Central memory CD8-positive, alpha-beta T cell (primary cell): ENCODE data around the gene RUBCN.

Experiments
- ATAC-seq: fragments of 150-1000 bp; cut with Tn5 transposase; replicated peaks from 2 replicates; pipeline ENCODE4 v1.10.0; 2022; ENCODE audit warnings: mild to moderate bottlenecking, moderate FRiP score, moderate number of reproducible peaks; ENCODE audit not compliant: poor library complexity, severe bottlenecking; ENCODE audit errors: extremely low read depth
- DNase-seq, 2 donors: peaks; one replicate each; pipeline ENCODE4 v3.0.0; 2021; ENCODE audit warnings: low spot score in 2 of 2
- H3K27ac Mint-ChIP-seq: one replicate; pipeline ENCODE4 v1.8.0; 2022; ENCODE audit warnings: low read depth, mild to moderate bottlenecking, moderate library complexity, mixed read lengths
- H3K27me3 Mint-ChIP-seq: one replicate; pipeline ENCODE4 v1.8.0; 2022; ENCODE audit warnings: mixed read lengths
- H3K36me3 Mint-ChIP-seq: one replicate; pipeline ENCODE4 v1.8.0; 2022; ENCODE audit warnings: mild to moderate bottlenecking, moderate library complexity, mixed read lengths; ENCODE audit not compliant: insufficient read depth
- H3K4me1 Mint-ChIP-seq: one replicate; pipeline ENCODE4 v1.8.0; 2022; ENCODE audit warnings: mixed read lengths
- H3K4me3 Mint-ChIP-seq: one replicate; pipeline ENCODE4 v1.8.0; 2022; ENCODE audit warnings: mild to moderate bottlenecking, moderate library complexity, mixed read lengths
- H3K9me3 Mint-ChIP-seq: one replicate; pipeline ENCODE4 v1.8.0; 2022; ENCODE audit warnings: mixed read lengths

Gene RUBCN

DNA sequence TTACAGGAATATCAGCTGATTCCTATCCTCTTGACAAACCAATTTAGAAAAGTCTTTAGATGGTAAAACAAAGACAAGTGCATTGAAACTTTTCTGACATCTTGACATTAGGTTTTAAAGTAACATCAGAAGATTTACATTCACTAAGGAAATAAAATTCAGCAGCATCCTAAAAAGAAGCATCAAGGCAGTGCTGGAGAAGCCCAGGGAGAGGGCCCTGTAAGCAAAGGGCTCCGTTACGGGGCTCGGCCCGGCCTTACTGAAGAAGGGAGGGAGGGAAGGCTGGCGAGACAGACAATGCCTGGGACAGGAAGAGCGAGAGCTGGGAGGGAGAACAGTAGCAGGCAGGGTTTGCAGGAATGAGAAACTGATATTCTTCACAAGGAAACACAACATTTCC, 39.3 kb downstream of the RUBCN start:
- no peaks in the 10 kb centered on the region for H3K27me3 Mint-ChIP-seq
- peaks cover 7% of the 10 kb centered on the region for H3K4me1 Mint-ChIP-seq
- DNase-seq (no peak), ATAC-seq (no peak)
- H3K27ac Mint-ChIP-seq: no peak overlapping the region
- no peaks in the 10 kb centered on the region for H3K9me3 Mint-ChIP-seq
- peaks cover 53% of the 10 kb centered on the region for H3K36me3 Mint-ChIP-seq
- no peak overlapping the region for H3K4me3 Mint-ChIP-seq

DNA sequence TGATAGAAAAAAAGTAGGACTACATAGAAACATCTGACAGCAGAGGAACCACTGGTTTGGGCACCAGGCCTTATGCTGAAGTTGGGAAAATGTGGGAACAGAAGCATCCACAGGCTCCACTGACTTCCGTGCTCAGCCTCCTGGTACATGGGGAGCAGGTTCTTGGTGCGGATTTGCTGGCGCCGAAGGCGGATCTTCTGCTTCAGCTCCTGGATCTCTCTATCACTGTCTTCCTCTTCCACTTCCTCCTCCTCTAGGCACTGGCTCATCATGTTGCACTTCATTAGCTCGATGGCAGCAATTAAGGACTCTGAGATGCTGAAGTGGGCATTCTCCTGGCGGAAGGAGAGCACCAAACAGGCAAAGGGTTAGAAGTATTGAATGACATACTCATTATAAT, 42.5 kb downstream of the RUBCN start:
- ATAC-seq: no peak
- no peaks in the 10 kb centered on the region for H3K9me3 Mint-ChIP-seq
- H3K4me1 Mint-ChIP-seq: peaks cover 7% of the 10 kb centered on the region
- no peak for DNase-seq
- H3K27ac Mint-ChIP-seq: peak overlapping the region; percentile 10
- no peaks in the 10 kb centered on the region for H3K27me3 Mint-ChIP-seq
- H3K36me3 Mint-ChIP-seq: peaks cover 48% of the 10 kb centered on the region
- no peak overlapping the region for H3K4me3 Mint-ChIP-seq

DNA sequence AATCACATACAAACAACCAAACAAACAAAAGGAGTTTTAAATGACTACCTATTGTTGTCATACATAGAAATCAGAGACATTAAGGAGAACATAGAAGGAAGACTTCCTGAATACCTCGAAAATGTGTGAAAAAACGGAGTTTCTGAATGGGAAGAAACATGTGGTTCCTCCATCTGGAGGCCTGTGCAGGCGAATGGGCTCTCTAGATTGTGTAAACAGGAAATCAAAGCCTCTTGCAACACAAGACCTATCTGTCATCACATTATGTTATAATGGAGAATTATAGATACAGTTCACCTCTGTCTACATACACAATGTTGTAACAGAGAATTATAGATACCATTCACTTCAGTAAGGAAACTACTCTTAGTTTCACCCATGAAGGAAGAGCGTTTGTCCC, 44.1 kb downstream of the RUBCN start:
- no peak overlapping the region for H3K4me3 Mint-ChIP-seq
- no peaks in the 10 kb centered on the region for H3K27me3 Mint-ChIP-seq
- peaks cover 7% of the 10 kb centered on the region for H3K4me1 Mint-ChIP-seq
- peaks cover 45% of the 10 kb centered on the region for H3K36me3 Mint-ChIP-seq
- no peak for DNase-seq
- H3K27ac Mint-ChIP-seq: peak overlapping the region; percentile 3
- H3K9me3 Mint-ChIP-seq: no peaks in the 10 kb centered on the region
- ATAC-seq: no peak

DNA sequence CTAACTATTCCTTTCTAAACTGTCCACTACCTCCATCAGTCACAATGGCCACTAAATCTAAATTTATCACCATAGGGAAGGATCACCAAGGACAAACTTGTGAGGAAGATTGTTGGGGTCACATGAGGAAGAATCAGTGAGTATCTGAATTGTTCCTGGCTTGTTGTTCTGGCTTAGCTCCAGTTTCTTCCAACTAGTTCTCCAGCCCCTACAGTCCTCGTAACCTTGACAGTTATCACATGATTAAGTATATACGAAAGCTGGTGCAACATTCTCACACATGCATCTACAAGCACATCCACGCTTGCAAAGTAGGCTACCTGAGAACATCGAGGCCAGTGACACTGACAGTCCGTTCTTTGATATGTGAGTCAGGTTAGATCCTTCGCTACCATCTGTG, 46.0 kb downstream of the RUBCN start:
- H3K4me1 Mint-ChIP-seq: no peaks in the 10 kb centered on the region
- no peak for DNase-seq
- H3K4me3 Mint-ChIP-seq: no peak overlapping the region
- ATAC-seq: no peak
- no peaks in the 10 kb centered on the region for H3K9me3 Mint-ChIP-seq
- no peaks in the 10 kb centered on the region for H3K27me3 Mint-ChIP-seq
- H3K27ac Mint-ChIP-seq: no peak overlapping the region
- peaks cover 40% of the 10 kb centered on the region for H3K36me3 Mint-ChIP-seq

DNA sequence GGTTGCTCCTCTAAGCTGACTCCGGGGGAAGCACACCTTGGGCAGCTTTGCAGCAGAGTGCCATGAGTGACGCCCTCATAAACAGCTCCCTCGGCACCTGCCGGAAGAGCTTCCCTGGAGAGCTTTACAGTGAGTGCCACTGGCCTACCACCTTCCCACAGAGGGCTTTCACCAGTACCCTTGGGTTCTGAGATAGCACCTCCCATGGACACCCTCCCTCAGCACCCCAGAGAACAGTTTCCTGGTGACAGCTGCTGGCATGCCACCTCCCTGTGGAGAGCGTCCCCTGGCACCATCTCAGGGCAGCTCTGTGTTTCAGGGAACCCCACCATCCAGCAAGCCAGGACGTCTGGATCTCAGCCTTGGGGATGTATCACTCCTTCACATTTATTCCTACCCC, 49.1 kb downstream of the RUBCN start:
- peaks cover 20% of the 10 kb centered on the region for H3K36me3 Mint-ChIP-seq
- H3K27me3 Mint-ChIP-seq: no peaks in the 10 kb centered on the region

GRCh38 chr3:197686899-197687298, 49.8 kb downstream of the RUBCN start:
- peaks cover 16% of the 10 kb centered on the region for H3K36me3 Mint-ChIP-seq
- H3K4me1 Mint-ChIP-seq: no peaks in the 10 kb centered on the region
- DNase-seq (no peak), ATAC-seq (no peak)
- no peak overlapping the region for H3K4me3 Mint-ChIP-seq
- no peak overlapping the region for H3K27ac Mint-ChIP-seq
- no peaks in the 10 kb centered on the region for H3K27me3 Mint-ChIP-seq
- no peaks in the 10 kb centered on the region for H3K9me3 Mint-ChIP-seq

More for the DNA sequence above, 49.1 kb downstream of the RUBCN start:
- H3K9me3 Mint-ChIP-seq: no peaks in the 10 kb centered on the region
- no peak overlapping the region for H3K4me3 Mint-ChIP-seq
- no peak overlapping the region for H3K27ac Mint-ChIP-seq
- no peaks in the 10 kb centered on the region for H3K4me1 Mint-ChIP-seq
- DNase-seq (no peak), ATAC-seq (no peak)

- Mint-ChIP-seq H3K4me1 (no peaks in the 10 kb centered on the region), H3K27me3 (no peaks in the 10 kb centered on the region), H3K36me3 (peaks cover 18% of the 10 kb centered on the region), H3K27ac (no peak overlapping the region), H3K9me3 (no peaks in the 10 kb centered on the region), H3K4me3 (no peak overlapping the region)
- no peak for DNase-seq
- ATAC-seq: no peak
Measured at GRCh38 chr3:197685546-197685945, 51.2 kb downstream of the RUBCN start.

- Mint-ChIP-seq H3K4me3 (no peak overlapping the region), H3K27ac (peak overlapping the region; percentile 68), H3K9me3 (no peaks in the 10 kb centered on the region), H3K27me3 (no peaks in the 10 kb centered on the region), H3K4me1 (no peaks in the 10 kb centered on the region), H3K36me3 (peaks cover 9% of the 10 kb centered on the region)
- DNase-seq: no peak
- ATAC-seq: no peak
Measured at GRCh38 chr3:197683191-197683590, 53.5 kb downstream of the RUBCN start.

DNA sequence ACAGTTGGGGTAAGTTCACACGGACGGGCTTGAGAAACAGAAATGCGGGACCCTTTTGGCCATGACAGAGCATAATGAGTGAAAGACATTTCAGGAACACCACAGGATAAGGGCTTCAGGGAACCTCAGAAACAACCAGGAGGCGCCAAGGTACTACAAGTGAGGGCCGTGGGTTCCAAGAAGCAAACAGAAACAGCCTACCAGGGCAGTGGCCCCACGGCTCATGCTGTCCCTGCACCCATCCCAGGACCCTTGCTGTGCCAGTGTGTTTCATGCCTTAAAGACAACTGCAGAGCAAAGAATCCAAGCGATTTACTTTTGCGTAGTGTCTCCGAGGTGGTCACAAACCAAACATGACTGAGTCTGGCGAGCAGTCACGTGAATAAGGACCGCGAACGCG, 54.0 kb downstream of the RUBCN start:
- H3K4me3 Mint-ChIP-seq: no peak overlapping the region
- ATAC-seq (no peak), DNase-seq (no peak)
- no peaks in the 10 kb centered on the region for H3K27me3 Mint-ChIP-seq
- no peaks in the 10 kb centered on the region for H3K9me3 Mint-ChIP-seq
- no peaks in the 10 kb centered on the region for H3K4me1 Mint-ChIP-seq
- H3K36me3 Mint-ChIP-seq: peaks cover 9% of the 10 kb centered on the region
- H3K27ac Mint-ChIP-seq: peak overlapping the region; percentile 48

DNA sequence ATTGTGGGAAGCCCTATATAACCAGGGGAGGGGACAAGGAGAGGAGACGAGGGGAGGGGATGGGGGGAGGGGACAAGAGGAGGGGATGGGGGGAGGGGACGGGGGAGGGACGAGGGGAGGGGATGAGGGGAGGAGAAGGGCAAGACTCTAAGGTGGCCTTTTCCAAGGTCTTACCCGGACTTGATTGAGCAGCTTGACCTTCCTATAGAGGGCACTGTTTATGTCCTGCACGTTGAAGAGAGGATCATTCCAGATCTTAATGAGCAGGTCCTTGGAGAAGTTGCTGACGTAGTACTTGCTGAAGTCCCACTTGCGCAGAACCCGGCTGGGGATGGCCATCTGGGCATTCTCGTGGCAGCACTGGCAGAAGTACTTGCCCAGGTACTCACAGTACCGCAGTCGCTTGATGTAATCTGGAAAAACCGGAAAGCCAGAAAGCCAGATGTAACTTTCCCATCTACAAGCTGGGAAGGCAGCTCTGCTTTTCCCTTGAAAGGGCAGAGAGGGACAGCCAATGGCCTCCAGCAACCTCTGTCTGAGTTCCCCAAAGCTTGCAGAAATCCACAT, 55.7 kb downstream of the RUBCN start:
- Mint-ChIP-seq H3K9me3 (no peaks in the 10 kb centered on the region), H3K4me1 (no peaks in the 10 kb centered on the region), H3K27ac (peak overlapping the region; percentile 48), H3K4me3 (no peak overlapping the region), H3K36me3 (peaks cover 16% of the 10 kb centered on the region), H3K27me3 (no peaks in the 10 kb centered on the region)
- DNase-seq (no peak), ATAC-seq (no peak)

GRCh38 chr3:197675951-197676350, 60.8 kb downstream of the RUBCN start:
- Mint-ChIP-seq H3K27me3 (no peaks in the 10 kb centered on the region), H3K4me1 (no peaks in the 10 kb centered on the region), H3K9me3 (no peaks in the 10 kb centered on the region), H3K27ac (no peak overlapping the region), H3K36me3 (peaks cover 24% of the 10 kb centered on the region), H3K4me3 (no peak overlapping the region)
- DNase-seq: no peak
- ATAC-seq: no peak

GRCh38 chr3:197675563-197675860, 61.2 kb downstream of the RUBCN start:
- H3K27ac Mint-ChIP-seq: no peak overlapping the region
- no peaks in the 10 kb centered on the region for H3K9me3 Mint-ChIP-seq
- peaks cover 23% of the 10 kb centered on the region for H3K36me3 Mint-ChIP-seq
- DNase-seq (no peak), ATAC-seq (no peak)
- no peak overlapping the region for H3K4me3 Mint-ChIP-seq
- H3K4me1 Mint-ChIP-seq: no peaks in the 10 kb centered on the region
- no peaks in the 10 kb centered on the region for H3K27me3 Mint-ChIP-seq

- no peaks in the 10 kb centered on the region for H3K4me1 Mint-ChIP-seq
- H3K27me3 Mint-ChIP-seq: no peaks in the 10 kb centered on the region
- H3K27ac Mint-ChIP-seq: no peak overlapping the region
- H3K4me3 Mint-ChIP-seq: no peak overlapping the region
- H3K36me3 Mint-ChIP-seq: peaks cover 25% of the 10 kb centered on the region
- no peaks in the 10 kb centered on the region for H3K9me3 Mint-ChIP-seq
- ATAC-seq: no peak
- no peak for DNase-seq
Measured at GRCh38 chr3:197674741-197675562, 61.8 kb downstream of the RUBCN start.
